HUES6 (cell line): ENCODE data around the gene SHISA9.

ENCODE experiments used
- H3K27ac ChIP-seq: 2 replicates; pipeline ENCODE4 v1.7.0; 2013; ENCODE audit warnings: low read depth, mild to moderate bottlenecking, low read length, inconsistent platforms
- H3K27me3 ChIP-seq: 2 replicates; pipeline ENCODE4 v1.6.1; 2013; ENCODE audit warnings: low read length; ENCODE audit not compliant: control insufficient read depth, insufficient read depth
- H3K36me3 ChIP-seq: 2 replicates; pipeline ENCODE4 v1.6.1; 2013; ENCODE audit warnings: low read length; ENCODE audit not compliant: control insufficient read depth, insufficient read depth
- H3K4me1 ChIP-seq: 2 replicates; pipeline ENCODE4 v1.6.1; 2013; ENCODE audit warnings: low read length; ENCODE audit not compliant: control insufficient read depth, insufficient read depth
- H3K4me3 ChIP-seq: 2 replicates; pipeline ENCODE4 v1.5.1; 2013; ENCODE audit warnings: low read depth, low read length
- H3K9ac ChIP-seq: one replicate; pipeline ENCODE4 v1.6.1; 2013; ENCODE audit warnings: mild to moderate bottlenecking, low read length
- H3K9me3 ChIP-seq: 2 replicates; pipeline ENCODE4 v1.6.1; 2013; ENCODE audit warnings: low read depth, low read length; ENCODE audit not compliant: control insufficient read depth, insufficient read depth

SHISA9 gene

DNA sequence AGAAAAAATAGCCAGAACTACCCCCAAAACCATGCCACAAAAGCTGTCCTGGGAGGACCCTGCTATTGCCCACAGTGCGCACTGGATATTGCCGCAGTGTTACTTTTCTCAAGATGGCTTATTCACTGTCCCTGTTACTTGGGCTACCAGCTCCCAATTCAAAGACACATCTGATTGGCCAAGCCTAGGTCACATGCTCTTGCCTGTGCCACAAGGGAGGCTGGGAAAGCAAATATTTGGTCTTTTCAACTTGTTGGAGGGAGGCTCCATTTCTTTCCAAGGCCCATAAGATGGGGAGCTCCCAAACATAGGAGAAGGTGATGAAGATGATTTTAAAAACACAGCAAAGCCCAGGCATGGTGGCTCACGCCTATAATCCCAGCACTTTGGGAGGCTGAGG, 257.0 kb downstream of the SHISA9 start:
- Histone ChIP-seq H3K4me1 (peaks cover 42% of the 10 kb centered on the region), H3K36me3 (no peaks in the 10 kb centered on the region), H3K27ac (no peak overlapping the region), H3K9ac (no peak overlapping the region), H3K27me3 (no peaks in the 10 kb centered on the region), H3K9me3 (no peaks in the 10 kb centered on the region), H3K4me3 (no peak overlapping the region)

DNA sequence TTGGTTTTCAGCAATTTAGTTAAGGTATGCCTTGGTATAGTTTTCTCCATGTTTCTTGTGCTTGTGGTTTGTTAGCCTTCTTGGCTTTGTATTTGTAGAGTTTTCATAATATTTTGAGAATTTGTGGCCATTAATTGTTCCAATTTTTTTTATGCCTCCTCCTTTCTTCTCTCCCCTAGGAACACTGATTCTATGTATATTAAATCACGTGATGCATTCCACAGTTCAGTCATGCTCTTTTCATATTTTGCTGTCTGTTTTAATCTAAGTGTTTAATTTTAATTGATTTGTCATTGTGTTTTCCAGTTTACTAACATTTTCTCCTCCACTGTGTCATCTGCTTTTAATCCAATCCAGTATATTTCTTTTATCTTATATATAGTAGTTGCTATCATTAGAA, 263.6 kb downstream of the SHISA9 start:
- Histone ChIP-seq H3K27ac (no peak overlapping the region), H3K9me3 (peaks cover 5% of the 10 kb centered on the region; the same call in 1 of the 2 replicates), H3K36me3 (no peaks in the 10 kb centered on the region), H3K4me1 (peaks cover 13% of the 10 kb centered on the region), H3K27me3 (no peaks in the 10 kb centered on the region), H3K9ac (no peak overlapping the region), H3K4me3 (no peak overlapping the region)

DNA sequence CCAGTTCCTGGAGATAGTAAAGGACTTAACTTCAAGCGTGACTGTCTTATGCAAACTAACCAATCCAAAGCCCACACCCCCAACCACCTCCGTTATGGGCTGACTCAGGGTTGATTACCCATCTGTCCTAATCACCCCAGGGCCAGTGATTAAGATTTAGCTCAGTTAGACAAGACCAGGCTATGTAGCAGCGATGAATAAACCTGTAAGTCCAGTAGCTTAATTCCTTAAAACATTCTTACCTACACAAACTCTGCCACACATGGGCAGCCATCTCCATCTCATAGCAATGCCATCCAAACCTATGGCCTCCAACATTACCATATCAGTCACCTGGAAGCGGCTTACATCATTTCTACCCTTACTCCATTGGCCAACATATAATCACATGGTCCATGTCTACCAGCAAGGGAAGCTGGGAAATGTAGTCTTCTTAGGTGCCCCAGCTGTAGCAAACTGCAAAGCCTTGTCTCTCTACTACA, 266.7 kb downstream of the SHISA9 start:
- H3K9ac ChIP-seq, result no peak overlapping the region
- H3K27ac ChIP-seq, result no peak overlapping the region
- H3K27me3 ChIP-seq, result no peaks in the 10 kb centered on the region
- peaks cover 23% of the 10 kb centered on the region for H3K4me1 ChIP-seq
- peaks cover 5% of the 10 kb centered on the region; the same call in 1 of the 2 replicates for H3K9me3 ChIP-seq
- H3K4me3 ChIP-seq, result peak overlapping the region; percentile 8; the same call in 1 of the 2 replicates
- H3K36me3 ChIP-seq, result no peaks in the 10 kb centered on the region

DNA sequence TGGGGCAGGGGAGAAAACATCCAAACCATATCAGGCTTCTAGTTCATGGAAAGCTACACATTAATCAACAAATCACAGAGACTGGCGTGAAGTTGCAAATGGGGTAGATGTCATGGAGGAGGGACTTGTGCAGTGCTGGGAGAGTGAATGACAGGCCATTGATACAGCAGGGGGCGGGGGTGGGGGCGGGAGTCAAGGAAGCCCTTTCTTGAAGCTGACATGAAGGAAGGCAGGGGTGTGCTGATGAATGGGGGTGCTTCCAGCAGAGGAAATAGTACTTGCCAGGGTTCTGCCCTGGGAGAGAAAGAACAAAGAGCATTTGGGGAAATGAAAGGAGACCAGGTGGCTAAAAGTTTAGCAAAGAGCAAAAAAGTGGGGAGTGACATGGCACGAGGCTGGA, 269.9 kb downstream of the SHISA9 start:
- H3K27ac ChIP-seq, result no peak overlapping the region
- H3K36me3 ChIP-seq, result no peaks in the 10 kb centered on the region
- H3K9me3 ChIP-seq, result no peaks in the 10 kb centered on the region
- no peak overlapping the region for H3K4me3 ChIP-seq
- peaks cover 26% of the 10 kb centered on the region for H3K4me1 ChIP-seq
- H3K9ac ChIP-seq, result no peak overlapping the region
- H3K27me3 ChIP-seq, result no peaks in the 10 kb centered on the region

DNA sequence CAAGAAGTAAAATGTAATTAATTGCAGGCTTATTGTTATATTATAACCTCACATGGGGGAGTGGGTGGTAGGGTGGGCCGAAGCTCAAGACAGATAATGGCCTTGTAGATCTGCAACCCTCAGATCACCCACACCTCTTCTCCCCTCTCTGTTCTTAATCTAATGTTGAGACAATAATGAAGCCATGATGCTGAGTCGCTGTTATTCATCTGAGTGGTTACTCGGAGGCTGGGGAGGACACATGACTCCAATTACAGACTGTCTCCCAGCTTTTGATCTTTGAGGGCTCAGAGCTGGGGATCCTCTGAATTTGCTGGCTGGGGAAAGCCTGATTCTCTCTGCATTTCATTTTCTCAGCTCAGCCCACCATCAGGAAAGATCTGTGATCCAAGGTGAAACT, 275.3 kb downstream of the SHISA9 start:
- Histone ChIP-seq H3K27ac (no peak overlapping the region), H3K4me3 (no peak overlapping the region), H3K9me3 (no peaks in the 10 kb centered on the region), H3K36me3 (no peaks in the 10 kb centered on the region), H3K9ac (no peak overlapping the region), H3K4me1 (peaks cover 14% of the 10 kb centered on the region), H3K27me3 (no peaks in the 10 kb centered on the region)

DNA sequence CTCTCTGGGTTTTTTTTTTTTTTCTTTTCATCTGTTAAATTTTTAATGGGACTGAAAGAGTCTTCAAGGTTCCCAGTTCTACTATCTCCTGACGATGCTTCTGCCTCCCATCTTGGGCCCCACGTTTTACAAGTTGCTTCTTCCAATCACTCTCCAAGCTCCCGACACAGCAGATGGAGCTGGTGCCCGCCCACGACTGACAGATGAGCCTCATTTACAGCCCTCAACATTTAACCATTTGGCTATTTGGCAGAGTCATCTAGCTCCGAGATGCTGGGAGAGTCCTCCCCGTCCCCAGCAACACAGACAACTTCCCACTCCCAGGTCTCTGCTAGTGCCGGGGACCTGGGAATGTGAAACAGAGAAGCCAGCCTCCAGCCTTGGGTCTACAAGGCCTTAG, 276.9 kb downstream of the SHISA9 start:
- no peak overlapping the region for H3K4me3 ChIP-seq
- H3K27ac ChIP-seq, result no peak overlapping the region
- H3K36me3 ChIP-seq, result no peaks in the 10 kb centered on the region
- no peaks in the 10 kb centered on the region for H3K27me3 ChIP-seq
- no peak overlapping the region for H3K9ac ChIP-seq
- peaks cover 12% of the 10 kb centered on the region; the same call in 1 of the 2 replicates for H3K4me1 ChIP-seq
- no peaks in the 10 kb centered on the region for H3K9me3 ChIP-seq

DNA sequence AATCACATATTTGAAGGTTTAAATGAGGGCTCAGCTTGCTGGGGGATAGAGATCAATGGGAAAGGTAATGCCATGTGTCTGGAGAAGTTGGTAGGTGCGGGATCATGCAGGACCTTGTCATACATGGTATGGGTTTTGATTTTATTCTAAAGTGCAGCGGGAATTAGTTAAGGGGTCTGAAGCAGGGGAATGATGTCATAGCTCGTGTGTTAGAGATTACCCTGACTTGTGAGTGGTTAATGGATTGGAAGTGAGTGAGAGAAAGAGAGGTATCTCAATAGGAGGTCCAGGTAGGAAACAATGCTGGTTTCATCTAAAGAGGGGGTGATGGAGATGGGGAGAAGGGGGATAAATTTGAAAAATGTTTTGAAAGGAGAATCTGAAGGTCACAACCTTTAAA, 280.0 kb downstream of the SHISA9 start:
- Histone ChIP-seq H3K27me3 (no peaks in the 10 kb centered on the region), H3K4me1 (peaks cover 16% of the 10 kb centered on the region), H3K36me3 (no peaks in the 10 kb centered on the region), H3K27ac (no peak overlapping the region), H3K9me3 (no peaks in the 10 kb centered on the region), H3K4me3 (no peak overlapping the region), H3K9ac (no peak overlapping the region)

DNA sequence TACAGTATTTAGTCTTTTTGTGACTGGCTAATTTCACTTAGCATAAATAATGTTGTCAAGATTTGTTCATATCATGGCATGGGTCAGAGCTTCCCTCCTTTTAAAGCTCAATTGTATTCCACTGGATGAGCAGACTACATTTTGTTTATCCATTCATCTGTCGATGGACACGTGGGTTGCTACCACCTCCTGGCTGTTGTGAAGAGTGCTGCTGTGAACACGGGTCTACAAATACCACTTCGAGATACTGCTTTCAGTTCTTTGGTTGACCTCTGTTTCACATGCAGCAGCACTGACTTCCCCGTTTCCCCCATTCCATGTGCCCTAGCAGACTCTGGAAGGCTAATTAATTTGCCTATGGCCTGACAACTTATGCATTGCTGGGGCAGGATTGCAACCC, 285.4 kb downstream of the SHISA9 start:
- Histone ChIP-seq H3K4me1 (peaks cover 11% of the 10 kb centered on the region), H3K36me3 (no peaks in the 10 kb centered on the region), H3K9ac (no peak overlapping the region), H3K4me3 (no peak overlapping the region), H3K27me3 (no peaks in the 10 kb centered on the region), H3K27ac (no peak overlapping the region), H3K9me3 (no peaks in the 10 kb centered on the region)

DNA sequence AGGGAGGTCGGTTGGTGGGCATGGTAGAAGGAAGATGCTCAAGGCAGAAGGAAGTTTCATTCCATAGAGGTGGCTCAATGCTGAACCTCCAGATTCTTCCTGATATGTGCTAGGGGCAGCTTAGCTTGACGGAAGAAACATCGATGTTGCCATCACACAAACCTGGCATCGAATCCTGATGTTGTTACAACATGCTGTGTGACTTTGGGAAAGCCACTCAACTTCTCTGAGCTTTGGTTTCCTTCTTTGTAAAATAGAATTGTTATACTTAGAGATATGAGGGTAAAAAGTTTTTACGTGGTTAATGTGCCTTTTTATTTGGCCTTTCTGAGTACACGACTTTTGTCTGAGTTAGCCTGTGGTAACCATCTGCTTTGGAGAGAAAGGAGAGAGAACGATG, 287.9 kb downstream of the SHISA9 start:
- Histone ChIP-seq H3K9me3 (no peaks in the 10 kb centered on the region), H3K27ac (no peak overlapping the region), H3K9ac (no peak overlapping the region), H3K4me3 (no peak overlapping the region), H3K4me1 (peaks cover 2% of the 10 kb centered on the region; the same call in 1 of the 2 replicates), H3K27me3 (no peaks in the 10 kb centered on the region), H3K36me3 (no peaks in the 10 kb centered on the region)

DNA sequence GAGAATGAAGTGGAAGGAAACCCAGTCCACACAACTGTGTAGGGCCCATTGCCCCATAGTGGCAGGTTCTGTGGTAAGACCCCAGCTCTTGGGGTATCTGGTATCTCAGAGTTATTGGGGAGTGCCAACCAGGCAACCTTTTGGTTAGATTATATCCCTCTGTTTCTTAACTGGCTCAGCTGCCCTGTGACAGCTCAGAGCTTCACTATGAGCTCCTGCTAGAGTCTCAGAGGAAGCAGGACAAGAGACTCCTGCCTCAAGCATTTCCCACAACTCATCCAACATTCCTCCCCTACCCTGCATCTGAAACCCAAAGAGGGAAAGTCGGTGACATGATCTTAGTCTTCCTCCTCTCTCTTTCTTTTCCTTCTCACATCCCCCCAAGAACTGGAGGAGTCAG, 292.3 kb downstream of the SHISA9 start:
- no peak overlapping the region for H3K27ac ChIP-seq
- H3K4me3 ChIP-seq, result no peak overlapping the region
- no peaks in the 10 kb centered on the region for H3K27me3 ChIP-seq
- no peaks in the 10 kb centered on the region for H3K4me1 ChIP-seq
- no peaks in the 10 kb centered on the region for H3K36me3 ChIP-seq
- H3K9ac ChIP-seq, result no peak overlapping the region
- H3K9me3 ChIP-seq, result no peaks in the 10 kb centered on the region

DNA sequence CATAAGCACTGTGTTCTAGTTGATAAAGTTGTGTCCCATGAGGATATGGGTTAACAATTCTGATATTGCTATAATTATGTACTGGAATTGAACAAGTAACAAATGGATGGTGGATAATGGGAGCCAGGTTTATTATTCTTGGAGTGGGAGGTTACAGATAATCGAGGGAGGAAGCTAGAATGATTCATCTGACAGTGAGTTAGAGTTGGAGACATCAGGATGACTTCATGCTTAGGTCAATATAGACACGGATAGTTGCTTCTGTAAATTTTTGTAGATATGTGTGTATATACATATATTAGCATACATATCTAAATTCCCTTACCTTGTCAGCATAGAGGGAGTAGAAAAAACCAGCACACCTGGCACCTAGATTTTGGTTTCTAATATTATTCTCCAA, 293.4 kb downstream of the SHISA9 start:
- Histone ChIP-seq H3K27me3 (no peaks in the 10 kb centered on the region), H3K27ac (no peak overlapping the region), H3K9me3 (no peaks in the 10 kb centered on the region), H3K9ac (no peak overlapping the region), H3K36me3 (no peaks in the 10 kb centered on the region), H3K4me3 (no peak overlapping the region), H3K4me1 (no peaks in the 10 kb centered on the region)

DNA sequence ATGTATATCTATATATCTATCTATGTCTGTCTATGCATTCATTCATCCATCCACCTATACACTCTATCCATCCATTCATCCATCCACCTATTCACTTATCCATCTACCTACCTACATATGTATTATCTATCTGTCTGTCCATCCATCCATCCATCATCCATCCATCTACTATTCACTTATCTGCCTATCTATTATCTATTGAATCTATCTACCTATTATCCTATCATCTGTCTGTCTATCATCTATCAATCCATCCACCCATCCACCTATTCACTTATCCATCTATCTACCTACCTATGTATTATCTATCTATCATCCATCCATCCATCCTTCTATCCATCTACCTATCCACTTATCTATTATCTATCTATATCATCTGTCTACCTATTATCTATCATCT, 302.3 kb downstream of the SHISA9 start:
- Histone ChIP-seq H3K27me3 (no peaks in the 10 kb centered on the region), H3K9me3 (no peaks in the 10 kb centered on the region), H3K4me3 (no peak overlapping the region), H3K36me3 (no peaks in the 10 kb centered on the region), H3K27ac (no peak overlapping the region), H3K9ac (no peak overlapping the region), H3K4me1 (peaks cover 3% of the 10 kb centered on the region; the same call in 1 of the 2 replicates)
